Measurements from ENCODE around the gene SRXN1. TPM values are rescaled to one million over a fixed set of nuclear protein-coding genes. Genes with fewer than 3 reads are reported as not detected.

Gene SRXN1
- total and polyA plus RNA-seq, 5 donors from 2014 or later = 3.2 to 15.1 (median 12.7) TPM

- ATAC-seq (ENCODE audit: low read depth in 2 of 2) (no peak), DNase-seq (no peak)
- H3K4me3 ChIP-seq (ENCODE audit: low read depth, low read length) = no peak overlapping the region
- H3K27me3 ChIP-seq (ENCODE audit: control insufficient read depth, insufficient read depth, low read length) = peaks cover 11% of the 10 kb centered on the region
- no peaks in the 10 kb centered on the region for H3K36me3 ChIP-seq (ENCODE audit: control insufficient read depth, insufficient read depth, low read length)
- peaks cover 48% of the 10 kb centered on the region for H3K27me3 Mint-ChIP-seq
- H3K36me3 Mint-ChIP-seq = no peaks in the 10 kb centered on the region
- H3K27ac ChIP-seq (ENCODE audit: insufficient read depth, low read length, poor library complexity, severe bottlenecking) = no peak overlapping the region
- H3K4me1 ChIP-seq (ENCODE audit: control insufficient read depth, insufficient read depth, low read length, poor library complexity, severe bottlenecking) = no peaks in the 10 kb centered on the region
- peaks cover 0 to 2% of the 10 kb centered on the region in 2 experiments for H3K9me3 ChIP-seq (ENCODE audit: control insufficient read depth in 2 of 2, low read length in 2 of 2)
- no peak overlapping the region for H3K4me3 Mint-ChIP-seq
- no peak overlapping the region for H3K27ac Mint-ChIP-seq
- H3K9me3 Mint-ChIP-seq = peaks cover 0 to 13% (median 3%) of the 10 kb centered on the region in 7 donors
- H3K4me1 Mint-ChIP-seq = peaks cover 0 to 4% (median 0%) of the 10 kb centered on the region in 4 donors
These were observed 37.5 kb downstream of the SRXN1 start for GRCh38 chr20:615514-615913.

DNA sequence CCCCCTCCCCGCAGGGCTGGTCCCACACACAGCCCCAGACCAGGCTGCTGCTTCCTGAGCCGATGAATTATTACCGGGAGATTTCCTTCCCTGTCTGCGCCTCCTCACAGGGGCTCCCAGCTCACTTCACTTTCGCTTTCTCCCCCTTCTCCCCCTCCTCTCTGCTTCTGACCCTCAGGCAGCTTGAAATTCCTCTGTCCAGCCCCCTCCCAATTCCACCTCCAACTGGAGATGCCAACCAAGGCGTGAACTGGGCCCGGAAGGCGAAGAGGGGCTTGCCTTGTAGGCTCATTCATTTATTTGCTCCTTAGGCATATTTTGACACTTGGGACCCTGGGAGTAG, 41.2 kb downstream of the SRXN1 start:
- Mint-ChIP-seq H3K9me3 (peaks cover 0 to 3% (median 0%) of the 10 kb centered on the region in 7 donors), H3K27me3 (peaks cover 56% of the 10 kb centered on the region)

GRCh38 chr20:611047-611842, 41.8 kb downstream of the SRXN1 start:
- H3K36me3 Mint-ChIP-seq = no peaks in the 10 kb centered on the region
- peaks cover 0 to 6% (median 0%) of the 10 kb centered on the region in 4 donors for H3K4me1 Mint-ChIP-seq
- Histone ChIP-seq H3K27me3 (ENCODE audit: control insufficient read depth, insufficient read depth, low read length) (peaks cover 9% of the 10 kb centered on the region), H3K36me3 (ENCODE audit: control insufficient read depth, insufficient read depth, low read length) (no peaks in the 10 kb centered on the region), H3K4me1 (ENCODE audit: control insufficient read depth, insufficient read depth, low read length, poor library complexity, severe bottlenecking) (peaks cover 5% of the 10 kb centered on the region), H3K27ac (ENCODE audit: insufficient read depth, low read length, poor library complexity, severe bottlenecking) (no peak overlapping the region), H3K9me3 (ENCODE audit: control insufficient read depth in 2 of 2, low read length in 2 of 2) (no peaks in the 10 kb centered on the region), H3K4me3 (ENCODE audit: low read depth, low read length) (no peak overlapping the region)
- H3K4me3 Mint-ChIP-seq = peak overlapping the region in 2 of 4 donors; percentile 60 to 69
- H3K9me3 Mint-ChIP-seq = peaks cover 0 to 3% (median 0%) of the 10 kb centered on the region in 7 donors
- DNase-seq = no peak
- no peak overlapping the region for H3K27ac Mint-ChIP-seq
- no peak for ATAC-seq (ENCODE audit: low read depth in 2 of 2)
- H3K27me3 Mint-ChIP-seq = peaks cover 62% of the 10 kb centered on the region

More for the DNA sequence above, 41.2 kb downstream of the SRXN1 start:
- Histone ChIP-seq H3K4me1 (ENCODE audit: control insufficient read depth, insufficient read depth, low read length, poor library complexity, severe bottlenecking) (peaks cover 5% of the 10 kb centered on the region), H3K9me3 (ENCODE audit: control insufficient read depth in 2 of 2, low read length in 2 of 2) (no peaks in the 10 kb centered on the region), H3K4me3 (ENCODE audit: low read depth, low read length) (no peak overlapping the region), H3K27ac (ENCODE audit: insufficient read depth, low read length, poor library complexity, severe bottlenecking) (no peak overlapping the region), H3K27me3 (ENCODE audit: control insufficient read depth, insufficient read depth, low read length) (peaks cover 12% of the 10 kb centered on the region), H3K36me3 (ENCODE audit: control insufficient read depth, insufficient read depth, low read length) (no peaks in the 10 kb centered on the region)
- Mint-ChIP-seq H3K27ac (peak overlapping the region in 1 of 3 donors; percentile 62), H3K4me3 (peak overlapping the region in 1 of 4 donors; percentile 71), H3K36me3 (no peaks in the 10 kb centered on the region), H3K4me1 (peaks cover 0 to 6% (median 0%) of the 10 kb centered on the region in 4 donors)
- DNase-seq (no peak), ATAC-seq (ENCODE audit: low read depth in 2 of 2) (no peak)

GRCh38 chr20:610130-611046, 42.6 kb downstream of the SRXN1 start, which contains the start of gene TCF15:
Gene TCF15 (minus strand): TSS chr20:610309. CDS start chr20:610237, 72 bp downstream.
- DNase-seq (peak in 1 of 3 donors; percentile 14), ATAC-seq (ENCODE audit: low read depth in 2 of 2) (peak in 1 of 2 donors; percentile 25)
- Histone ChIP-seq H3K4me3 (ENCODE audit: low read depth, low read length) (no peak within 1 kb of the TSS), H3K27ac (ENCODE audit: insufficient read depth, low read length, poor library complexity, severe bottlenecking) (no peak within 1 kb of the TSS), H3K9me3 (ENCODE audit: control insufficient read depth in 2 of 2, low read length in 2 of 2) (no peaks in the 10 kb centered on the region), H3K4me1 (ENCODE audit: control insufficient read depth, insufficient read depth, low read length, poor library complexity, severe bottlenecking) (peaks cover 5% of the 10 kb centered on the region), H3K27me3 (ENCODE audit: control insufficient read depth, insufficient read depth, low read length) (peaks cover 9% of the 10 kb centered on the region), H3K36me3 (ENCODE audit: control insufficient read depth, insufficient read depth, low read length) (no peaks in the 10 kb centered on the region)
- peaks cover 57% of the 10 kb centered on the region for H3K27me3 Mint-ChIP-seq
- peak within 1 kb of the TSS in 3 of 4 donors; percentile 31 to 69 (median 60) for H3K4me3 Mint-ChIP-seq
- no peaks in the 10 kb centered on the region for H3K9me3 Mint-ChIP-seq
- peaks cover 0 to 6% (median 0%) of the 10 kb centered on the region in 4 donors for H3K4me1 Mint-ChIP-seq
- H3K36me3 Mint-ChIP-seq = no peaks in the 10 kb centered on the region
- no peak within 1 kb of the TSS for H3K27ac Mint-ChIP-seq

DNA sequence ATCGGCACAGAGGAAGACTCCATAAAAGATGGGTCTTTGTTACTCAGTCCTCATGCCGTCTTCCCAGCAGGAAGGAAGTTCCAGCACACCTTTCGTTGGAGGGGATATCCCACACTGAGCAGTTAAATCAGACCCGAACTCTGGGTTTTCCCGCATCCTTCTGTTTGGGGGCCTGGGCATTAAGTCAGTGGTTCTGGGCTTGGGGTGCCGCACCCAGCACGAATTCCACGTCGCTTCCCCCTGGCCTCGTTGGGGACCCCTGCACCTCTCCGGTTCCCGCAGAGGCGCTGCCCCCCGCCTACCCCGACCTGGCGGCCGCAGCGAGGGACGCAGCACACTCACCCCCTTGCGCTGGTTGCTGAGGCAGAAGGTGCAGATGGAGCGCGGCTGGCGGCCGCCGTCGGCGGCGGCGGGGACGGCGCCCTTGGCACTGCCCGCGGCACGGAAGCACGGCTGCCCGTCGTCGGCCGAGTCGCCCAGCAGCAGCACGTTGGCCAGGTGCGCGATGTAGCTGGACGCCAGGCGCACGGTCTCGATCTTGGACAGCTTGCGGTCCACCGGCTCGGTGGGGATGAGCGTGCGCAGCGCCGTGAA, 43.5 kb downstream of the SRXN1 start:
- peaks cover 61% of the 10 kb centered on the region for H3K27me3 Mint-ChIP-seq
- H3K9me3 Mint-ChIP-seq = no peaks in the 10 kb centered on the region
- Histone ChIP-seq H3K36me3 (ENCODE audit: control insufficient read depth, insufficient read depth, low read length) (no peaks in the 10 kb centered on the region), H3K4me3 (ENCODE audit: low read depth, low read length) (no peak overlapping the region), H3K9me3 (ENCODE audit: control insufficient read depth in 2 of 2, low read length in 2 of 2) (no peaks in the 10 kb centered on the region), H3K27me3 (ENCODE audit: control insufficient read depth, insufficient read depth, low read length) (peaks cover 9% of the 10 kb centered on the region), H3K27ac (ENCODE audit: insufficient read depth, low read length, poor library complexity, severe bottlenecking) (no peak overlapping the region), H3K4me1 (ENCODE audit: control insufficient read depth, insufficient read depth, low read length, poor library complexity, severe bottlenecking) (peaks cover 5% of the 10 kb centered on the region)
- no peak for DNase-seq
- no peak for ATAC-seq (ENCODE audit: low read depth in 2 of 2)
- peaks cover 0 to 6% (median 0%) of the 10 kb centered on the region in 4 donors for H3K4me1 Mint-ChIP-seq
- peak overlapping the region in 1 of 4 donors; percentile 31 for H3K4me3 Mint-ChIP-seq
- H3K36me3 Mint-ChIP-seq = no peaks in the 10 kb centered on the region
- no peak overlapping the region for H3K27ac Mint-ChIP-seq

DNA sequence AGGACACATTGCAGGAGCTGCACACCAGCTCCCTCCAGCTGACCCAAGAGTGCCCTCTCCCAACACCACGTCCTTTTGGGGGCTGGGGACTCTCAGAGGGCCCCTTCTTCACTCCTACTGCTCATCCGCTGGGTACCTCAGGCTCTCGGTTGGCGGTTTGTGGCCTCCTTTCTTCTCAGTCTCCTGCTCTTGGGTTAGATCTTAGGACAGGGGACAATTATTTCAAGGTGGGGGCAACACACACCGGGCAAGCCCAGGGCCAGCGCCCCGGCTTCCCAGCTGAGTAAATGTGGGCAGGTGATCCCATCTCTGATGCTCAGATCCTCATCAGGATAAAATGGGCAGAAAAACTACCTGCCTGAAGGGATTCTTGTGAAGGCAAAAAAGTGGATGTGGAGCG, 44.0 kb downstream of the SRXN1 start:
- Histone ChIP-seq H3K27ac (ENCODE audit: insufficient read depth, low read length, poor library complexity, severe bottlenecking) (no peak overlapping the region), H3K9me3 (ENCODE audit: control insufficient read depth in 2 of 2, low read length in 2 of 2) (no peaks in the 10 kb centered on the region), H3K27me3 (ENCODE audit: control insufficient read depth, insufficient read depth, low read length) (peaks cover 9% of the 10 kb centered on the region), H3K4me1 (ENCODE audit: control insufficient read depth, insufficient read depth, low read length, poor library complexity, severe bottlenecking) (peaks cover 5% of the 10 kb centered on the region), H3K36me3 (ENCODE audit: control insufficient read depth, insufficient read depth, low read length) (no peaks in the 10 kb centered on the region), H3K4me3 (ENCODE audit: low read depth, low read length) (no peak overlapping the region)
- H3K27me3 Mint-ChIP-seq = peaks cover 64% of the 10 kb centered on the region
- H3K27ac Mint-ChIP-seq = no peak overlapping the region
- peak overlapping the region in 1 of 4 donors; percentile 31 for H3K4me3 Mint-ChIP-seq
- ATAC-seq (ENCODE audit: low read depth in 2 of 2) = no peak
- peaks cover 0 to 6% (median 0%) of the 10 kb centered on the region in 4 donors for H3K4me1 Mint-ChIP-seq
- no peaks in the 10 kb centered on the region for H3K9me3 Mint-ChIP-seq
- no peak for DNase-seq
- no peaks in the 10 kb centered on the region for H3K36me3 Mint-ChIP-seq

- no peaks in the 10 kb centered on the region for H3K9me3 ChIP-seq (ENCODE audit: control insufficient read depth in 2 of 2, low read length in 2 of 2)
- Mint-ChIP-seq H3K4me1 (peaks cover 0 to 6% (median 0%) of the 10 kb centered on the region in 4 donors), H3K27me3 (peaks cover 56% of the 10 kb centered on the region), H3K36me3 (no peaks in the 10 kb centered on the region), H3K9me3 (no peaks in the 10 kb centered on the region), H3K4me3 (no peak overlapping the region), H3K27ac (no peak overlapping the region)
- H3K36me3 ChIP-seq (ENCODE audit: control insufficient read depth, insufficient read depth, low read length) = no peaks in the 10 kb centered on the region
- peaks cover 9% of the 10 kb centered on the region for H3K27me3 ChIP-seq (ENCODE audit: control insufficient read depth, insufficient read depth, low read length)
- no peak overlapping the region for H3K27ac ChIP-seq (ENCODE audit: insufficient read depth, low read length, poor library complexity, severe bottlenecking)
- no peak for ATAC-seq (ENCODE audit: low read depth in 2 of 2)
- H3K4me3 ChIP-seq (ENCODE audit: low read depth, low read length) = no peak overlapping the region
- DNase-seq = no peak
- H3K4me1 ChIP-seq (ENCODE audit: control insufficient read depth, insufficient read depth, low read length, poor library complexity, severe bottlenecking) = peaks cover 5% of the 10 kb centered on the region
These were observed 45.5 kb downstream of the SRXN1 start for GRCh38 chr20:607476-607875.
